Kidney (tissue), 14 donors: ENCODE results near the gene FEZF2. TPM values are rescaled to one million over a fixed set of nuclear protein-coding genes. Genes with fewer than 3 reads are reported as not detected.

Experiments used
- DNase-seq, 5 donors: peaks; one replicate each; pipeline ENCODE4 v3.0.0-alpha.2; 2013 to 2020
- FAIRE-seq: peaks from 2 replicates; lab custom pipeline; 2012; peaks lifted over from hg19 to GRCh38; lab: Jason Lieb, UNC
- H3K27ac ChIP-seq, 2 donors: one replicate each; pipeline ENCODE4 v1.7.0; 2013; ENCODE audit warnings: low read depth in 2 of 2, low read length in 2 of 2, inconsistent platforms in 1 of 2
- H3K27me3 ChIP-seq: one replicate; pipeline ENCODE4 v1.7.1; 2013; ENCODE audit warnings: low read length, inconsistent platforms; ENCODE audit not compliant: control insufficient read depth, insufficient read depth
- H3K36me3 ChIP-seq, 3 donors: one replicate each; pipeline versions ENCODE4 v1.7.0 to v1.7.1; 2013; ENCODE audit warnings: low read length in 3 of 3, control low read depth in 1 of 3, inconsistent platforms in 1 of 3; ENCODE audit not compliant: insufficient read depth in 3 of 3, control insufficient read depth in 2 of 3
- H3K4me1 ChIP-seq, 3 donors: one replicate each; pipeline versions ENCODE4 v1.7.0 to v1.7.1; 2013; ENCODE audit warnings: low read length in 3 of 3, inconsistent platforms in 1 of 3, low read depth in 1 of 3; ENCODE audit not compliant: control insufficient read depth in 2 of 3, insufficient read depth in 2 of 3
- H3K4me3 ChIP-seq, 3 donors: one replicate each; pipeline versions ENCODE4 v1.7.0 to v1.8.1; 2013; ENCODE audit warnings: low read length in 3 of 3, control low read depth in 1 of 3, inconsistent platforms in 1 of 3
- H3K9ac ChIP-seq, 3 donors: one replicate each; pipeline versions ENCODE4 v1.7.0 to v1.7.1; 2013; ENCODE audit warnings: low read length in 3 of 3, control low read depth in 1 of 3, inconsistent platforms in 1 of 3
- H3K9me3 ChIP-seq, 3 donors: one replicate each; pipeline versions ENCODE4 v1.7.0 to v1.7.1; 2013; ENCODE audit warnings: low read length in 3 of 3, control low read depth in 1 of 3, inconsistent platforms in 1 of 3; ENCODE audit not compliant: control insufficient read depth in 2 of 3, insufficient read depth in 1 of 3
- CTCF ChIP-seq: IDR thresholded peaks from 3 replicates; pipeline ENCODE4 v1.5.1; 2012; ENCODE audit warnings: mild to moderate bottlenecking, moderate library complexity, borderline replicate concordance; ENCODE audit not compliant: insufficient read depth; ENCODE audit errors: extremely low read depth
- intact Hi-C: fragments of 100-400 bp; cut with DNase I; formaldehyde crosslinking; loops from one replicate; pipeline ENCODE4 v1.11.1; 2022
- polyA plus RNA-seq: library from polyadenylated mRNA; stranded (reverse); fragments of 350-450 nt; fragmentation: Illumina TruSeq; extraction: RNeasy Lipid Tissue Mini Kit (QIAGEN cat#74804); gene quantifications from one replicate; pipeline ENCODE4 v1.2.3, GENCODE V29; 2014; ENCODE audit warnings: low read depth, low replicate concordance; ENCODE audit not compliant: insufficient read depth
- total RNA-seq: library from RNA; stranded (reverse); fragmentation: NEBNext Ultra II Directional; extraction: Animal tissue kit (Norgen Biotek cat#: 25700); gene quantifications from one replicate; pipeline ENCODE4 v1.2.1, GENCODE V29; 2021
- donor health status: control.
- donor health status: control.
- donor health status: control.
- donor health status: control.
- donor health status: control.
- donor health status: DM: yes; HTN: yes; CAD: no.
- donor health status: Normal renal cell carcinoma (clear cell type).

Gene FEZF2
- total and polyA plus RNA-seq, 2 donors from 2014 or later: not detected

GRCh38 chr3:62405135-62405534 is 31.8 kb upstream of the FEZF2 start:
- no peak overlapping the region for H3K9ac ChIP-seq
- H3K4me3 ChIP-seq: no peak overlapping the region
- no peaks in the 10 kb centered on the region for H3K36me3 ChIP-seq
- no peak for FAIRE-seq
- no peak for TF ChIP-seq CTCF
- no peak overlapping the region for H3K27ac ChIP-seq
- H3K4me1 ChIP-seq: no peaks in the 10 kb centered on the region
- H3K27me3 ChIP-seq: no peaks in the 10 kb centered on the region
- no peak for DNase-seq
- no peaks in the 10 kb centered on the region for H3K9me3 ChIP-seq
- intact Hi-C loops: no loop called here

GRCh38 chr3:62404321-62404720 is 31.0 kb upstream of the FEZF2 start:
- FAIRE-seq (no peak), DNase-seq (no peak)
- Histone ChIP-seq H3K36me3 (no peaks in the 10 kb centered on the region), H3K9ac (no peak overlapping the region), H3K27me3 (no peaks in the 10 kb centered on the region), H3K4me3 (no peak overlapping the region), H3K4me1 (no peaks in the 10 kb centered on the region), H3K9me3 (no peaks in the 10 kb centered on the region), H3K27ac (no peak overlapping the region)
- intact Hi-C loops: no loop called here
- TF ChIP-seq CTCF: no peak

- Histone ChIP-seq H3K27me3 (no peaks in the 10 kb centered on the region), H3K27ac (no peak overlapping the region), H3K36me3 (no peaks in the 10 kb centered on the region), H3K4me1 (no peaks in the 10 kb centered on the region), H3K4me3 (no peak overlapping the region), H3K9me3 (no peaks in the 10 kb centered on the region), H3K9ac (no peak overlapping the region)
- TF ChIP-seq CTCF: no peak
- DNase-seq (no peak), FAIRE-seq (no peak)
- intact Hi-C loops: no loop called here
Observed at GRCh38 chr3:62403765-62404164, 30.4 kb upstream of the FEZF2 start.

- Histone ChIP-seq H3K36me3 (no peaks in the 10 kb centered on the region), H3K27ac (no peak overlapping the region), H3K9me3 (peaks cover 0 to 3% (median 0%) of the 10 kb centered on the region in 3 donors), H3K4me3 (no peak overlapping the region), H3K9ac (no peak overlapping the region), H3K4me1 (no peaks in the 10 kb centered on the region), H3K27me3 (no peaks in the 10 kb centered on the region)
- no peak for TF ChIP-seq CTCF
- FAIRE-seq (no peak), DNase-seq (no peak)
- intact Hi-C loops: no loop called here
Observed at GRCh38 chr3:62392626-62393292, 19.4 kb upstream of the FEZF2 start.
